ENCODE measurements around the gene GFRA1. TPM values are rescaled to one million over a fixed set of nuclear protein-coding genes. Genes with fewer than 3 reads are reported as not detected.

GFRA1 gene
- total RNA-seq, 4 donors from 2014 or later = 19.8 to 61.8 (median 25.2) TPM

DNA sequence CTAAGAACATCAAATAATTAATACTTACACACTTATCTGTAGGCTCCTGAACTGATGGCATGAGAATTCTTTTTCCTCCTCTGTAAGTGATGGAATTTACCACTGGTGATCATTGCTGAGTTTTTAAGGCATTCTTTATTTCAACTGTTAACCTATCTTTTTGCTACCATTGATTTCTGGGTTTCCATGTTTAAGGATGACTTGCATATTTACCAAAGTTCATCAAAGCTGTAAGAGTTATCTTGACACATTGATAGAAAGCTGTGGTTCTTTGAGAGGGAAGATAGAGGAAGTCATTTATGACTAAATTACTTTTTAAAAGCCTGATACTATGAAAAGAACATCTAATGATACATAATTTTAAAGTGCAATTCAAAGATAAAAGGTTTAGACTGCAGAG lies 19.5 kb upstream of the GFRA1 start:
- Histone ChIP-seq H3K36me3 (no peaks in the 10 kb centered on the region), H3K4me1 (no peaks in the 10 kb centered on the region), H3K27me3 (no peaks in the 10 kb centered on the region), H3K4me3 (no peak overlapping the region), H3K9me3 (no peaks in the 10 kb centered on the region), H3K27ac (no peak overlapping the region)
- TF ChIP-seq POLR2AphosphoS5 (IDR thresholded peaks at IDR 0.05) = no peak
- TF ChIP-seq POLR2A (IDR thresholded peaks at IDR 0.05) = no peak
- no peak for DNase-seq (ENCODE audit: low spot score in 2 of 2)

DNA sequence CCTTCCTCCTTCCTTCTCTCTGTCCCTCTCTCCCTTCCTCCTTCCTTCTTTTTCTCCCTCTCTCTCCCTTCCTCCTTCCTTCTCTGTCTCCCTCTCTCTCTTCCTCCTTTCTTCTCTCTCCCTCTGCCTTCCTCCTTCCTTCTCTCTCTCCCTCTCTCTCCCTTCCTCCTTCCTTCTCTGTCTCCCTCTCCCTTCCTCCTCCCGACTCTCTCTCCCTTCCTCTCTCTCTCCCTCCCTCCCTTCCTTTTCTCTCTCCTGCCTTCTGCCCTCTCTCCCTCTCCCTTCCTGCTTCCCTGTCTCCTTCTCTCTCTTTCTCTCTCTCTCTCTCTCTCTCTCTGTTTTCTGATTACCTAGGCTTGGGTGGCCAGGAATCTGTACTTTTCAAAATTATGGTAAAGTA lies 16.6 kb upstream of the GFRA1 start:
- no peak overlapping the region for H3K27ac ChIP-seq
- H3K27me3 ChIP-seq = no peaks in the 10 kb centered on the region
- H3K9me3 ChIP-seq = no peaks in the 10 kb centered on the region
- TF ChIP-seq, protein P1, sequence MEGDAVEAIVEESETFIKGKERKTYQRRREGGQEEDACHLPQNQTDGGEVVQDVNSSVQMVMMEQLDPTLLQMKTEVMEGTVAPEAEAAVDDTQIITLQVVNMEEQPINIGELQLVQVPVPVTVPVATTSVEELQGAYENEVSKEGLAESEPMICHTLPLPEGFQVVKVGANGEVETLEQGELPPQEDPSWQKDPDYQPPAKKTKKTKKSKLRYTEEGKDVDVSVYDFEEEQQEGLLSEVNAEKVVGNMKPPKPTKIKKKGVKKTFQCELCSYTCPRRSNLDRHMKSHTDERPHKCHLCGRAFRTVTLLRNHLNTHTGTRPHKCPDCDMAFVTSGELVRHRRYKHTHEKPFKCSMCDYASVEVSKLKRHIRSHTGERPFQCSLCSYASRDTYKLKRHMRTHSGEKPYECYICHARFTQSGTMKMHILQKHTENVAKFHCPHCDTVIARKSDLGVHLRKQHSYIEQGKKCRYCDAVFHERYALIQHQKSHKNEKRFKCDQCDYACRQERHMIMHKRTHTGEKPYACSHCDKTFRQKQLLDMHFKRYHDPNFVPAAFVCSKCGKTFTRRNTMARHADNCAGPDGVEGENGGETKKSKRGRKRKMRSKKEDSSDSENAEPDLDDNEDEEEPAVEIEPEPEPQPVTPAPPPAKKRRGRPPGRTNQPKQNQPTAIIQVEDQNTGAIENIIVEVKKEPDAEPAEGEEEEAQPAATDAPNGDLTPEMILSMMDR (IDR thresholded peaks at IDR 0.05) = no peak
- no peak for TF ChIP-seq POLR2AphosphoS5 (IDR thresholded peaks at IDR 0.05)
- DNase-seq (ENCODE audit: low spot score in 2 of 2) = no peak
- H3K36me3 ChIP-seq = no peaks in the 10 kb centered on the region
- 39% methylated on average over 1 of the region's 1 CpG for WGBS
- H3K4me1 ChIP-seq = no peaks in the 10 kb centered on the region
- no peak overlapping the region for H3K4me3 ChIP-seq

DNA sequence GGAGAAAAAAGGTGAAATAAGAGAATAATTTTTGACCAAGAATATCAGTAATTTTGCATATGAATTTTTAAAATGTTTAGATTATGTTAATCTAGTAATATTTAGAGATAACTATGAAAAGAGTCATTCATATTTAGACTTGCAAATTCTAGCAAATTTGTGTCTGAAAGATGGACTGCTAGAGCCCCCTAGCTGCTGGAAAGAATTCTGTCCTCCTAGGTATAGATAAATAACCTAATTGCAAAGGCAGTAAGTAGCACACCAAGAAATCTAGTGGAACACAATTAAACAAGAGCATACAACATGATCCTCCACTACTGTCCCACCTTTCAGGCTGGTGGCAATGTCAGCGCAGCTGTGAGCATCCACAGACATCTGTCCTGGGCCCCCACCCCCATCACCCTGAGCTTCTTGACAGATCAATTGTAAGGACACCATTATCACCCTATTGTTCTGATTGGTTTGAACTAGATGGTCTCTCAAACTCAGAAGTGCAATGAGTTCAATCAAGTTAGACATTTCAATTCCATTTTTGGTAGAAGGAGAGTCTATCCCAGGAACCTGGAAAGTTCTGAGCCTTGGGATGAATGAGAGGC lies 15.0 kb upstream of the GFRA1 start:
- Histone ChIP-seq H3K27me3 (no peaks in the 10 kb centered on the region), H3K4me3 (no peak overlapping the region), H3K4me1 (no peaks in the 10 kb centered on the region), H3K27ac (no peak overlapping the region), H3K36me3 (no peaks in the 10 kb centered on the region), H3K9me3 (no peaks in the 10 kb centered on the region)
- 29% methylated on average over 1 of the region's 1 CpG for WGBS
- TF ChIP-seq, protein P1 (IDR thresholded peaks at IDR 0.05) = peak; percentile 53 to 54
- TF ChIP-seq EP300 (IDR thresholded peaks at IDR 0.05) = no peak
- no peak for TF ChIP-seq POLR2A (IDR thresholded peaks at IDR 0.05)
- TF ChIP-seq POLR2AphosphoS5 (IDR thresholded peaks at IDR 0.05) = no peak
- DNase-seq (ENCODE audit: low spot score in 2 of 2) = no peak

DNA sequence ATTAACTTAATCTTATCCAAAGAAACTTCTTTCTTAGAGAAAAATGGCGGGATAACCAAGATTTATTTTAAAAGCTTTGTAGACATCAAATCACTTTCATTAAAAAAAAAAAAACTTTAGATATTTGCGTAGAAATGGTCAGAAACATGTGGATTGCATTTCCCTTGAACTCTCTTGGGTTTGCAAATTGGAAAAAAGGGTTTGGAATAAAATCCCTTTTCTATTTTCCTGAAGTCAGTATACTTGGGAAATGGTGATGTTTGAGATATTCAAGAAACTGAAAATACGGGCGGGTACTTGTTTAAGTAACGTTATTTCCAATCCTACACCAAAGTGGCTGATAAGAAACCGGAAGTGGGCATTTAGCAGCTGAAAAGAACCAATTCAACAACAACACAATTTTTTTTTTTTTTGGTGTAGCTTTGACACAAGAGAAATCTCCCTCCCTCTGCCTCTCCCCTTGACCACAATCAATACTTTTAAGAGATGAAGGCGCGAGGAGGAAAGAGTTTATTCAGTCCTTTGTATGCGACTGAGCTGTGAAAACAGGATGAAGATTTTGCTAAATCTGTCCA lies 13.7 kb upstream of the GFRA1 start:
- Histone ChIP-seq H3K4me1 (no peaks in the 10 kb centered on the region), H3K27me3 (no peaks in the 10 kb centered on the region), H3K36me3 (no peaks in the 10 kb centered on the region), H3K4me3 (no peak overlapping the region), H3K27ac (no peak overlapping the region), H3K9me3 (no peaks in the 10 kb centered on the region)
- DNase-seq (ENCODE audit: low spot score in 2 of 2) = no peak
- WGBS = 73% methylated on average over 9 of the region's 9 CpGs
- no peak for TF ChIP-seq EP300 (IDR thresholded peaks at IDR 0.05)
- TF ChIP-seq, protein P1 (IDR thresholded peaks at IDR 0.05) = no peak
- no peak for TF ChIP-seq POLR2AphosphoS5 (IDR thresholded peaks at IDR 0.05)
- TF ChIP-seq POLR2A (IDR thresholded peaks at IDR 0.05) = no peak

DNA sequence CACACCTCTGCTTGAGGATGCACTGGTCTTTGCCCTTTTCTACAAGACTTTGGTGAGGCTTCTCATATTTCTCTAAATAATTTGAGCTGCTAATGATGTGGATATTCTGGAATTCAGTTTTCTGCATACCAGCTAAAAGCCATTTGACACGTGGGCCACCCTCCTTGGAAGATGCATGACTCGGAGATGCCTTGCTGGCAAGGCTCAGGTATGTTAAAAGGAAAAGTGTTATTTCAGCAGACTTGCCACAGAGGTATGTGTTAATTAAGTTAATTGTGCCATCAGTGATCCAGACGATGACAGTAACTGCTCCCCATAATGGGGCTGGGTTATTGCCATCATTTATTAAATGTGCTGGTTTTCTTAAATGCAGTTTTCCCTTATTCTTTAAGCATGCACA lies 8.8 kb upstream of the GFRA1 start:
- WGBS = 63% methylated on average over 3 of the region's 3 CpGs
- Histone ChIP-seq H3K4me1 (no peaks in the 10 kb centered on the region), H3K4me3 (no peak overlapping the region), H3K27ac (no peak overlapping the region), H3K36me3 (no peaks in the 10 kb centered on the region), H3K9me3 (no peaks in the 10 kb centered on the region), H3K27me3 (no peaks in the 10 kb centered on the region)
- TF ChIP-seq POLR2AphosphoS5 (IDR thresholded peaks at IDR 0.05) = no peak
- TF ChIP-seq, protein P1 (IDR thresholded peaks at IDR 0.05) = no peak
- TF ChIP-seq POLR2A (IDR thresholded peaks at IDR 0.05) = no peak
- no peak for TF ChIP-seq EP300 (IDR thresholded peaks at IDR 0.05)
- DNase-seq (ENCODE audit: low spot score in 2 of 2) = no peak

DNA sequence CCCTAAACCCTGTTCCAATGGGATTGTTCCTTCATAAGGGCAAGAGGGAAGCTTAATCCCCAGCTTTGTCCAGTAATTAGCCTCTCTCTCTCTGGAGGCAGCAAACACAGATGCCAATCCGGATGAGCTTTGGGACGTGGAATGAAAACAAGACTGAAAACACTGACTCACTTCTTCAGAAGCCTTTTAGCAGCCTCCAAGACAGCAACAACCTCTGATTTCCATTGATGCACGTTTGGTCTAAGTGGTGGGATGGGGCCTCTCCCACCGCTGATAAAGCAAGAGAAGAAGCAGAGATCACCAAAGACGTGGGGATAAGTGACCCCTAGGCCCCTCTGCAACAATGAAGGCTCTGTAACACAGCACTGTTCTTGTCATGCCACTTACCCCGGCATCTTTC lies 5.8 kb upstream of the GFRA1 start:
- no peak for DNase-seq (ENCODE audit: low spot score in 2 of 2)
- no peak overlapping the region for H3K27ac ChIP-seq
- no peak overlapping the region for H3K4me3 ChIP-seq
- peaks cover 7% of the 10 kb centered on the region for H3K4me1 ChIP-seq
- TF ChIP-seq POLR2AphosphoS5 (IDR thresholded peaks at IDR 0.05) (no peak), EP300 (IDR thresholded peaks at IDR 0.05) (no peak), POLR2A (IDR thresholded peaks at IDR 0.05) (no peak)
- TF ChIP-seq, protein P1 (IDR thresholded peaks at IDR 0.05) = no peak
- peaks cover 15% of the 10 kb centered on the region for H3K27me3 ChIP-seq
- no peaks in the 10 kb centered on the region for H3K9me3 ChIP-seq
- no peaks in the 10 kb centered on the region for H3K36me3 ChIP-seq
- 76% methylated on average over 6 of the region's 6 CpGs for WGBS
